Choroid plexus epithelial cell (primary cell): Measurements from ENCODE around the gene CLCN6.
A peak's percentile ranks its signal among the peaks of the same experiment; 100 is the strongest.

Experiments
- DNase-seq: peaks from one replicate; pipeline ENCODE4 v3.0.0-alpha.2; 2010; ENCODE audit warnings: low read depth
- H3K4me3 ChIP-seq: 2 replicates; pipeline ENCODE4 v1.5.1; 2011; ENCODE audit warnings: low read depth, mild to moderate bottlenecking, control low read depth, low read length, moderate library complexity
- CTCF ChIP-seq: conservative IDR thresholded peaks from 2 replicates; pipeline ENCODE4 v1.5.1; 2011; ENCODE audit warnings: low read depth, mild to moderate bottlenecking, control low read depth, inconsistent platforms, low read length, moderate library complexity

Gene CLCN6

GRCh38 chr1:11805422-11806306, at the start of gene CLCN6, which contains the start of gene MTHFR:
TSS of gene CLCN6 (plus strand) at chr1:11806191. CDS start at chr1:11806263, 72 bp downstream.
TSS of gene MTHFR (minus strand) at chr1:11805964. CDS start at chr1:11803116, 2,848 bp downstream.
- peak within 1 kb of the TSS; percentile 97 for H3K4me3 ChIP-seq
- DNase-seq, result peak; percentile 100
- TF ChIP-seq CTCF, result no peak

GRCh38 chr1:11757047-11757446, 48.9 kb upstream of the CLCN6 start:
- no peak for DNase-seq
- H3K4me3 ChIP-seq, result no peak overlapping the region
- TF ChIP-seq CTCF, result no peak

- H3K4me3 ChIP-seq, result no peak overlapping the region
- no peak for TF ChIP-seq CTCF
- DNase-seq, result no peak
These were observed 46.2 kb upstream of the CLCN6 start for GRCh38 chr1:11759791-11760190.

GRCh38 chr1:11761285-11761684, 44.7 kb upstream of the CLCN6 start:
- H3K4me3 ChIP-seq, result no peak overlapping the region
- DNase-seq, result no peak

GRCh38 chr1:11761988-11762406, 44.0 kb upstream of the CLCN6 start, which contains the start of gene C1orf167:
TSS of gene C1orf167 (plus strand) at chr1:11762193. CDS start at chr1:11764401, 2,208 bp downstream.
- no peak for TF ChIP-seq CTCF
- DNase-seq, result no peak
- no peak within 1 kb of the TSS for H3K4me3 ChIP-seq

More at GRCh38 chr1:11761285-11761684, 44.7 kb upstream of the CLCN6 start:
- TF ChIP-seq CTCF, result no peak

GRCh38 chr1:11764115-11764514, 41.9 kb upstream of the CLCN6 start:
- DNase-seq, result no peak
- TF ChIP-seq CTCF, result no peak
- no peak overlapping the region for H3K4me3 ChIP-seq
